HG02571 (cell line): Measurements from ENCODE around the gene NEMF.
"Not testable (repeated sequence)": the region's sequence is repeated elsewhere in the genome, so short reads cannot be mapped to it uniquely, and the experiment has no call there.

Experiments
- ATAC-seq: cut with Tn5 transposase; IDR thresholded peaks from one replicate; pipeline ENCODE4 v1.9.1; 2021; ENCODE audit warnings: mild to moderate bottlenecking, moderate library complexity; ENCODE audit not compliant: unreplicated experiment

The NEMF gene

GRCh38 chr14:49880267-49881064 is 27.9 kb upstream of the NEMF start:
- ATAC-seq, result no peak

GRCh38 chr14:49879646-49880204 is 27.1 kb upstream of the NEMF start:
- peak; percentile 79 for ATAC-seq

- ATAC-seq, result no peak
Measured at GRCh38 chr14:49876563-49877127, 24.1 kb upstream of the NEMF start.

GRCh38 chr14:49875640-49876198 is 23.1 kb upstream of the NEMF start:
- no peak for ATAC-seq

GRCh38 chr14:49873548-49873947 is 21.0 kb upstream of the NEMF start:
- ATAC-seq, result not testable (repeated sequence)

GRCh38 chr14:49870908-49871307 is 18.3 kb upstream of the NEMF start:
- no peak for ATAC-seq

GRCh38 chr14:49868720-49869114 is 16.1 kb upstream of the NEMF start:
- ATAC-seq, result no peak

GRCh38 chr14:49867831-49868719 is 15.5 kb upstream of the NEMF start:
- peak; percentile 85 for ATAC-seq

- no peak for ATAC-seq
Measured at GRCh38 chr14:49865431-49865859, 12.9 kb upstream of the NEMF start.

- ATAC-seq, result no peak
Measured at GRCh38 chr14:49863487-49864281, 11.1 kb upstream of the NEMF start.

GRCh38 chr14:49862089-49862673 is 9.6 kb upstream of the NEMF start:
- ATAC-seq, result peak; percentile 24

- ATAC-seq, result no peak
Measured at GRCh38 chr14:49861699-49862088, 9.1 kb upstream of the NEMF start.

- no peak for ATAC-seq
Measured at GRCh38 chr14:49860988-49861698, 8.6 kb upstream of the NEMF start.

- no peak for ATAC-seq
Measured at GRCh38 chr14:49858383-49858782, 5.8 kb upstream of the NEMF start.

- no peak for ATAC-seq
Measured at GRCh38 chr14:49857427-49858003, 4.9 kb upstream of the NEMF start.

GRCh38 chr14:49853572-49854375 is 1.2 kb upstream of the NEMF start:
- no peak for ATAC-seq

GRCh38 chr14:49853158-49853477 is 530 bp upstream of the NEMF start:
- no peak for ATAC-seq

GRCh38 chr14:49851813-49852212 is 775 bp downstream of the NEMF start:
- no peak for ATAC-seq
